Activated CD8-positive, alpha-beta T cell treated with anti-CD3 and anti-CD28 coated beads for 36 hours (primary cell): Measurements from ENCODE around the gene PLEKHB2. TPM values are rescaled to one million over a fixed set of nuclear protein-coding genes. Genes with fewer than 3 reads are reported as not detected.
"Not testable (repeated sequence)": the region's sequence is repeated elsewhere in the genome, so short reads cannot be mapped to it uniquely, and the experiment has no call there.

Source experiments
- ATAC-seq: fragments of 200-7000 bp; cut with Tn5 transposase; one replicate; pipeline ENCODE4 v1.10.0; 2021; ENCODE audit warnings: mild to moderate bottlenecking, moderate library complexity
- CTCF ChIA-PET: fragments of 350-600 bp; sonication (Branson Sonifier 250); formaldehyde crosslinking; loops from one replicate; lab custom pipeline; 2021; ENCODE audit warnings: antibody characterized with exemption; lab: Charles Lee
- POLR2A ChIA-PET: fragments of 350-600 bp; sonication (Branson Sonifier 250); formaldehyde crosslinking; loops from one replicate; lab custom pipeline; 2021; ENCODE audit warnings: antibody characterized with exemption; lab: Charles Lee
- DNase-seq: peaks from one replicate; pipeline ENCODE4 v3.0.0-alpha.2; 2020
- H3K27ac Mint-ChIP-seq: one replicate; pipeline ENCODE4 v1.8.0; 2021; ENCODE audit warnings: mild to moderate bottlenecking, mixed read lengths
- H3K27me3 Mint-ChIP-seq: one replicate; pipeline ENCODE4 v1.8.0; 2021; ENCODE audit warnings: mixed read lengths
- H3K36me3 Mint-ChIP-seq: one replicate; pipeline ENCODE4 v1.8.0; 2021; ENCODE audit warnings: low read depth, mixed read lengths
- H3K4me1 Mint-ChIP-seq: one replicate; pipeline ENCODE4 v1.8.0; 2021; ENCODE audit warnings: low read depth, mixed read lengths
- H3K4me3 Mint-ChIP-seq: one replicate; pipeline ENCODE4 v1.8.0; 2021; ENCODE audit warnings: mild to moderate bottlenecking, moderate library complexity, mixed read lengths
- H3K9me3 Mint-ChIP-seq: one replicate; pipeline ENCODE4 v1.8.0; 2021; ENCODE audit warnings: mixed read lengths
- CTCF ChIP-seq: fragments of 200-600 bp; IDR thresholded peaks from one replicate; pipeline ENCODE4 v1.8.0; 2022; ENCODE audit warnings: antibody characterized with exemption, mild to moderate bottlenecking
- intact Hi-C: fragments of 100-400 bp; cut with micrococcal nuclease; formaldehyde crosslinking; loops from one replicate; pipeline ENCODE4 v1.10.0; 2022
- total RNA-seq, 2 experiments: library from RNA; stranded (reverse); gene quantifications; one replicate each; pipeline ENCODE4 v1.2.3, GENCODE V29; 2021

Gene PLEKHB2
- total RNA-seq, 2 experiments from 2014 or later = 47.3 to 49.4 TPM

- DNase-seq (no peak), ATAC-seq (no peak)
- Mint-ChIP-seq H3K27me3 (no peaks in the 10 kb centered on the region), H3K36me3 (peaks cover 22% of the 10 kb centered on the region), H3K27ac (no peak overlapping the region), H3K4me1 (no peaks in the 10 kb centered on the region), H3K9me3 (no peaks in the 10 kb centered on the region), H3K4me3 (no peak overlapping the region)
- ChIA-PET POLR2A (no interaction called here), CTCF (no interaction called here)
- no peak for TF ChIP-seq CTCF
- intact Hi-C loops = no loop called here
These were observed 43.3 kb downstream of the PLEKHB2 start for GRCh38 chr2:131148426-131148825.

GRCh38 chr2:131150109-131150508 is 45.0 kb downstream of the PLEKHB2 start:
- H3K27me3 Mint-ChIP-seq, POLR2A ChIA-PET, H3K4me1 Mint-ChIP-seq, H3K27ac Mint-ChIP-seq, DNase-seq, H3K9me3 Mint-ChIP-seq, H3K4me3 Mint-ChIP-seq, ATAC-seq: not testable (repeated sequence)
- H3K36me3 Mint-ChIP-seq = peaks cover 17% of the 10 kb centered on the region
- intact Hi-C loops = loop anchor here (5.0 kb wide), 3 partner anchors 242 to 522 kb away; no protein-coding TSS in a partner anchor
- CTCF ChIA-PET = interaction anchor here (1.3 kb wide), 1 partner anchor 18 kb away, joined by 4 read pairs; no protein-coding TSS in a partner anchor

GRCh38 chr2:131151398-131151797 is 46.3 kb downstream of the PLEKHB2 start:
- no peaks in the 10 kb centered on the region for H3K9me3 Mint-ChIP-seq
- peaks cover 18% of the 10 kb centered on the region for H3K4me1 Mint-ChIP-seq
- DNase-seq (no peak), ATAC-seq (no peak)
- H3K36me3 Mint-ChIP-seq = peaks cover 17% of the 10 kb centered on the region
- ChIA-PET CTCF (interaction anchor here (1.3 kb wide), 1 partner anchor 19 kb away, joined by 4 read pairs; no protein-coding TSS in a partner anchor), POLR2A (no interaction called here)
- TF ChIP-seq CTCF = no peak
- no peaks in the 10 kb centered on the region for H3K27me3 Mint-ChIP-seq
- H3K4me3 Mint-ChIP-seq = no peak overlapping the region
- intact Hi-C loops = loop anchor here (5.0 kb wide), 3 partner anchors 241 to 521 kb away; no protein-coding TSS in a partner anchor
- H3K27ac Mint-ChIP-seq = no peak overlapping the region

GRCh38 chr2:131152074-131152473 is 46.9 kb downstream of the PLEKHB2 start:
- CTCF ChIA-PET = interaction anchor here (1.1 to 1.5 kb wide), 2 partner anchors 183 to 260 kb away, joined by 3 to 6 read pairs; no protein-coding TSS in a partner anchor
- no peak overlapping the region for H3K4me3 Mint-ChIP-seq
- intact Hi-C loops = loop anchor here (5.0 kb wide), 3 partner anchors 240 to 520 kb away; no protein-coding TSS in a partner anchor
- H3K27me3 Mint-ChIP-seq = no peaks in the 10 kb centered on the region
- POLR2A ChIA-PET = no interaction called here
- H3K27ac Mint-ChIP-seq = no peak overlapping the region
- H3K36me3 Mint-ChIP-seq = peaks cover 17% of the 10 kb centered on the region
- H3K9me3 Mint-ChIP-seq = no peaks in the 10 kb centered on the region
- no peak for TF ChIP-seq CTCF
- DNase-seq = no peak
- H3K4me1 Mint-ChIP-seq = peaks cover 25% of the 10 kb centered on the region
- ATAC-seq = no peak

GRCh38 chr2:131153529-131153928 is 48.4 kb downstream of the PLEKHB2 start:
- POLR2A ChIA-PET = no interaction called here
- Mint-ChIP-seq H3K4me1 (peaks cover 32% of the 10 kb centered on the region), H3K27ac (no peak overlapping the region), H3K36me3 (peaks cover 13% of the 10 kb centered on the region), H3K27me3 (no peaks in the 10 kb centered on the region), H3K9me3 (no peaks in the 10 kb centered on the region), H3K4me3 (no peak overlapping the region)
- intact Hi-C loops = loop anchor here (5.0 kb wide), 3 partner anchors 239 to 519 kb away; no protein-coding TSS in a partner anchor
- ATAC-seq (no peak), DNase-seq (no peak)
- TF ChIP-seq CTCF = no peak
- CTCF ChIA-PET = interaction anchor here (0.9 to 2.0 kb wide), 19 partner anchors 10 to 648 kb away, joined by 3 to 9 read pairs (median 4); partner anchors contain the start of genes FAM168B and MZT2A
